ENCODE results near the gene CAPRIN1. TPM values are rescaled to one million over a fixed set of nuclear protein-coding genes. Genes with fewer than 3 reads are reported as not detected.

CAPRIN1 gene
- total and polyA plus RNA-seq, 2 experiments from 2014 or later: 127 to 176 TPM

DNA sequence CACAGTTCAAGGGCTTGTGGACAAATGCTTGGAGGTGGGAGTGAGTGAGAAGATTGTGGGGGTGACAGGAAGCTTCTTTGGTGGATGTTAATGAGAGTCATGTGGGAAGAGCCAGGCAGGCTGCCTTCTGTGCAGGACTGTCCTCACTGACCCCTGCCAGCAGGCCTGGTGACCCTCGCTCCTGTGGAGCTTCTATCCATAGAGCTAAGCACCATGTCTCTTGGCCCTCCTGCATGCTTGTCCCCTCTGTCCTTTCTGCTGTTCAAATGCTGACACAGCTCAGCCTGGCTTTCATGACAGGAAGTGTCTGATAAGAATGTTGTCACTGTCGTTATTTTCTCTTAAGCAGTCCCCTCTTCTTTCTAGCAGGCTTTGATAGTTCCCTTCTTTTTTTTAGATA is 91.5 kb downstream of the CAPRIN1 start:
- Histone ChIP-seq H3K79me2 (ENCODE audit: insufficient read depth) (no peaks in the 10 kb centered on the region), H3K36me3 (ENCODE audit: low read depth) (peaks cover 24% of the 10 kb centered on the region), H3K27me3 (replicated peaks; ENCODE audit: insufficient read depth) (no peaks in the 10 kb centered on the region), H4K20me1 (ENCODE audit: insufficient read depth) (no peaks in the 10 kb centered on the region), H2AFZ (no peak overlapping the region), H3K4me3 (no peak overlapping the region), H3F3A (ENCODE audit: insufficient read depth) (no peaks in the 10 kb centered on the region), H3K9ac (no peak overlapping the region), H3K27ac (no peak overlapping the region), H3K4me1 (ENCODE audit: insufficient read depth) (no peaks in the 10 kb centered on the region), H3K9me3 (ENCODE audit: low read depth) (no peaks in the 10 kb centered on the region), H3K4me2 (ENCODE audit: unreplicated experiment) (no peak overlapping the region), H3K9me2 (ENCODE audit: insufficient read depth) (no peaks in the 10 kb centered on the region)
- in situ Hi-C loops (cut with MboI): no loop called here
- 99 to 100% methylated on average over 2 of the region's 2 CpGs for WGBS, 2 experiments (ENCODE audit: low coverage in 1 of 2, low lambda C conversion rate in 2 of 2, missing lambda C conversion rate in 2 of 2)
- TF ChIP-seq EZH2 (IDR thresholded peaks at IDR 0.05; ENCODE audit: insufficient read depth, poor library complexity, severe bottlenecking): no peak
- TF ChIP-seq EZH2phosphoT487 (IDR thresholded peaks at IDR 0.05; ENCODE audit: insufficient read depth, low read depth): no peak
- DNase-seq: no peak

DNA sequence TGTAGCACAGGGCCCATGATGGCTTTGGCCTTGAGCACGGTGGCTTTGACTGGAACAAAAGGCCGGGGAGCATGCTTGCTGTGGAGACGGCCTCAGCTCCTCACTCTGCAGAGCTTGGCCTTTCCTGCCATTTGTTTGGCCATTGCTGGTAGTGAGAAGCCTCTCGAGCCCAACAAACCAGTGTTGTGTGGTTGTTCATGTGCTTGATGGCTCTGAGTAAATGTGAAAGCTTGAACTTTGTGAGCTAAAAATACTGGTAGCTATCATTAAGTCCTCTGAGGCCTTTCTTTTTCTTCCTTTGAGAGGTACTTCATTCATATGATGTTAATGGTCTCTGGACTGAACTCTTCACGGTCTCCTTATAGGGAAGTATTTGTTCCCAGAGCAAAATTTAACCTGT is 93.5 kb downstream of the CAPRIN1 start:
- no peaks in the 10 kb centered on the region for H3K4me1 ChIP-seq (ENCODE audit: insufficient read depth)
- no peaks in the 10 kb centered on the region for H3K79me2 ChIP-seq (ENCODE audit: insufficient read depth)
- H2AFZ ChIP-seq: no peak overlapping the region
- H3K4me2 ChIP-seq (ENCODE audit: unreplicated experiment): no peak overlapping the region
- H3K27me3 ChIP-seq (replicated peaks; ENCODE audit: insufficient read depth): no peaks in the 10 kb centered on the region
- H3K4me3 ChIP-seq: no peak overlapping the region
- H3K9me3 ChIP-seq (ENCODE audit: low read depth): no peaks in the 10 kb centered on the region
- H3K36me3 ChIP-seq (ENCODE audit: low read depth): peaks cover 24% of the 10 kb centered on the region
- no peak overlapping the region for H3K27ac ChIP-seq
- in situ Hi-C loops (cut with MboI): no loop called here
- no peak for DNase-seq
- no peaks in the 10 kb centered on the region for H3K9me2 ChIP-seq (ENCODE audit: insufficient read depth)
- H3F3A ChIP-seq (ENCODE audit: insufficient read depth): no peaks in the 10 kb centered on the region
- TF ChIP-seq EZH2 (IDR thresholded peaks at IDR 0.05; ENCODE audit: insufficient read depth, poor library complexity, severe bottlenecking) (no peak), EZH2phosphoT487 (IDR thresholded peaks at IDR 0.05; ENCODE audit: insufficient read depth, low read depth) (no peak)
- no peaks in the 10 kb centered on the region for H4K20me1 ChIP-seq (ENCODE audit: insufficient read depth)
- H3K9ac ChIP-seq: no peak overlapping the region
- 94% methylated on average over 5 of the region's 5 CpGs for WGBS, 2 experiments (ENCODE audit: low coverage in 1 of 2, low lambda C conversion rate in 2 of 2, missing lambda C conversion rate in 2 of 2)

DNA sequence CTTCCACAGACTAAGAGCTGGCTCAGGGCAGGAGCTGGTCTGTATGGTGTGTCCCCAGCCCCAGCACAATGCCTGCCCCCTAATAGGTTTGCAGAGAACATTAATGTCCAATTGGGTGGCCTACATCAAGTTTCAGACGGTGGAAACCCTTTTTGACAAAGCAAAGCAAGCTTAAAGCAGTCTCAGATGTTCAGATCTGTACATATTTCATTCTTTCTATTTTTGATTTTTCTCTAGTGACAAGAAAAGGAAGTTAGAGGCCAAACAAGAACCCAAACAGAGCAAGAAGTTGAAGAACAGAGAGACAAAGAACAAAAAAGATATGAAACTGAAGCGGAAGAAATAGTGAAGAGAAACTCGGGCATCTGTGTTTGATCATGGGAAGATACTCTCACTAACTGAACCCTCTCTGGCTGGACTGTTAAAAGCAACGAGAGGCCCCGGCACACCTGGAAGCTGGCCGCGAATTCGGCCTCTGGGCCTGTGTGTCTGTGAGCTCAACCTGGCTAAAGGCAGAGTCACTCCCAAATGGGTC is 94.4 kb downstream of the CAPRIN1 start:
- no peaks in the 10 kb centered on the region for H3F3A ChIP-seq (ENCODE audit: insufficient read depth)
- in situ Hi-C loops (cut with MboI): no loop called here
- no peak overlapping the region for H3K9ac ChIP-seq
- H4K20me1 ChIP-seq (ENCODE audit: insufficient read depth): no peaks in the 10 kb centered on the region
- H3K4me1 ChIP-seq (ENCODE audit: insufficient read depth): peaks cover 8% of the 10 kb centered on the region
- H3K27me3 ChIP-seq (replicated peaks; ENCODE audit: insufficient read depth): no peaks in the 10 kb centered on the region
- 75 to 76% methylated on average over 8 of the region's 8 CpGs for WGBS, 2 experiments (ENCODE audit: low coverage in 1 of 2, low lambda C conversion rate in 2 of 2, missing lambda C conversion rate in 2 of 2)
- TF ChIP-seq EZH2phosphoT487 (IDR thresholded peaks at IDR 0.05; ENCODE audit: insufficient read depth, low read depth): no peak
- TF ChIP-seq EZH2 (IDR thresholded peaks at IDR 0.05; ENCODE audit: insufficient read depth, poor library complexity, severe bottlenecking): no peak
- H3K4me3 ChIP-seq: no peak overlapping the region
- H3K9me2 ChIP-seq (ENCODE audit: insufficient read depth): no peaks in the 10 kb centered on the region
- no peak overlapping the region for H3K4me2 ChIP-seq (ENCODE audit: unreplicated experiment)
- peaks cover 24% of the 10 kb centered on the region for H3K36me3 ChIP-seq (ENCODE audit: low read depth)
- no peak for DNase-seq
- no peak overlapping the region for H2AFZ ChIP-seq
- no peaks in the 10 kb centered on the region for H3K9me3 ChIP-seq (ENCODE audit: low read depth)
- H3K79me2 ChIP-seq (ENCODE audit: insufficient read depth): no peaks in the 10 kb centered on the region
- H3K27ac ChIP-seq: no peak overlapping the region

DNA sequence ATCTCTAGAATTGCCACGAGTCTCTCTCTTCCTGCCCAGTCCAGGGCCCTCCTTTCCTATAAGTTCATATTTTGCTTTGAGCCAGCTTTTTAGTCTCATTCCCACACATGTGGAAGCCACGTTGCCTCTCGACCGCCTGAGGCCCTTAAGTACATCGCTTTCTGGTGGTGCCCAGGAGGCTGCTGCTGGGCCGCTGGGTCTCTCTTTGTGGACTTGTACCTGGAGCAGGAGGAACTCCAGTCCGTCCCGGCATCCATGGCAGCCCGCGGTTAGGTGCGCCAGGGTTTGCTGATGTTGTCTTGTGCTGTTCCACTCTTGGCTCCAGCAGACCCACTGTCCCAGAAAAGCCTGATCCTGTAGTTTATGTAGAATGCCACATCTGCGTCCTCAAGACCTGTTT is 94.9 kb downstream of the CAPRIN1 start:
- no peak overlapping the region for H3K9ac ChIP-seq
- in situ Hi-C loops (cut with MboI): no loop called here
- no peaks in the 10 kb centered on the region for H3K27me3 ChIP-seq (replicated peaks; ENCODE audit: insufficient read depth)
- no peak for TF ChIP-seq EZH2phosphoT487 (IDR thresholded peaks at IDR 0.05; ENCODE audit: insufficient read depth, low read depth)
- no peak for TF ChIP-seq EZH2 (IDR thresholded peaks at IDR 0.05; ENCODE audit: insufficient read depth, poor library complexity, severe bottlenecking)
- H3K9me2 ChIP-seq (ENCODE audit: insufficient read depth): no peaks in the 10 kb centered on the region
- H3F3A ChIP-seq (ENCODE audit: insufficient read depth): no peaks in the 10 kb centered on the region
- H3K79me2 ChIP-seq (ENCODE audit: insufficient read depth): no peaks in the 10 kb centered on the region
- H3K4me3 ChIP-seq: no peak overlapping the region
- peaks cover 23% of the 10 kb centered on the region for H3K36me3 ChIP-seq (ENCODE audit: low read depth)
- WGBS, 2 experiments (ENCODE audit: low coverage in 1 of 2, low lambda C conversion rate in 2 of 2, missing lambda C conversion rate in 2 of 2): 92 to 95% methylated on average over 12 of the region's 12 CpGs
- H4K20me1 ChIP-seq (ENCODE audit: insufficient read depth): no peaks in the 10 kb centered on the region
- no peak for DNase-seq
- H2AFZ ChIP-seq: no peak overlapping the region
- H3K9me3 ChIP-seq (ENCODE audit: low read depth): no peaks in the 10 kb centered on the region
- H3K27ac ChIP-seq: no peak overlapping the region
- H3K4me1 ChIP-seq (ENCODE audit: insufficient read depth): peaks cover 10% of the 10 kb centered on the region
- H3K4me2 ChIP-seq (ENCODE audit: unreplicated experiment): no peak overlapping the region

DNA sequence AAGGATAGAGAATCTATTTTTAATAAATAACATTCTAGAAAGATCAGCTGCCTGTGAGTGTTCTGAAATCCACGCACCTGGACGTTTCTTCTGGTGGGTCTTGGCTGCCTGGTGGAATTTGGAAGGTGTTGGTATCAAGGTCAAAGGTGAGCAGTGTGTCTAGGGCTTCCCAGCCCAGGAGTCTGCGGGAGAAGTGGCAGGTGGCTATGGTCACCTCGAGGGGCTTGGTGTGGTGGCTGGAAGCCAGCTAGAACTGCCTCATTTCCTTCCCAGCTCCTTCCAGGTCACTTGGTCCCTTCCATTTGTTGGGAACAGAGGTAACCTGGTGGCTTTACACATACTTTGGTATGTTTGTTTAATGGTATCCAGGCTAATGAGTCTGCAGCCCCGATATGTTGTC is 95.3 kb downstream of the CAPRIN1 start:
- 79 to 86% methylated on average over 5 of the region's 5 CpGs for WGBS, 2 experiments (ENCODE audit: low coverage in 1 of 2, low lambda C conversion rate in 2 of 2, missing lambda C conversion rate in 2 of 2)
- H3K79me2 ChIP-seq (ENCODE audit: insufficient read depth): no peaks in the 10 kb centered on the region
- H3K9me2 ChIP-seq (ENCODE audit: insufficient read depth): no peaks in the 10 kb centered on the region
- DNase-seq: no peak
- no peaks in the 10 kb centered on the region for H4K20me1 ChIP-seq (ENCODE audit: insufficient read depth)
- H3K4me3 ChIP-seq: no peak overlapping the region
- H3K9ac ChIP-seq: no peak overlapping the region
- TF ChIP-seq EZH2 (IDR thresholded peaks at IDR 0.05; ENCODE audit: insufficient read depth, poor library complexity, severe bottlenecking) (no peak), EZH2phosphoT487 (IDR thresholded peaks at IDR 0.05; ENCODE audit: insufficient read depth, low read depth) (no peak)
- in situ Hi-C loops (cut with MboI): no loop called here
- H3K27me3 ChIP-seq (replicated peaks; ENCODE audit: insufficient read depth): no peaks in the 10 kb centered on the region
- H3K9me3 ChIP-seq (ENCODE audit: low read depth): no peaks in the 10 kb centered on the region
- H3K4me2 ChIP-seq (ENCODE audit: unreplicated experiment): no peak overlapping the region
- no peaks in the 10 kb centered on the region for H3F3A ChIP-seq (ENCODE audit: insufficient read depth)
- H2AFZ ChIP-seq: no peak overlapping the region
- H3K36me3 ChIP-seq (ENCODE audit: low read depth): peaks cover 20% of the 10 kb centered on the region
- peaks cover 10% of the 10 kb centered on the region for H3K4me1 ChIP-seq (ENCODE audit: insufficient read depth)
- no peak overlapping the region for H3K27ac ChIP-seq
